ENCODE measurements around the gene PTPN4. TPM values are rescaled to one million over a fixed set of nuclear protein-coding genes. Genes with fewer than 3 reads are reported as not detected.

Gene PTPN4
- total RNA-seq, 1 donor from 2014 or later: 37.4 TPM

DNA sequence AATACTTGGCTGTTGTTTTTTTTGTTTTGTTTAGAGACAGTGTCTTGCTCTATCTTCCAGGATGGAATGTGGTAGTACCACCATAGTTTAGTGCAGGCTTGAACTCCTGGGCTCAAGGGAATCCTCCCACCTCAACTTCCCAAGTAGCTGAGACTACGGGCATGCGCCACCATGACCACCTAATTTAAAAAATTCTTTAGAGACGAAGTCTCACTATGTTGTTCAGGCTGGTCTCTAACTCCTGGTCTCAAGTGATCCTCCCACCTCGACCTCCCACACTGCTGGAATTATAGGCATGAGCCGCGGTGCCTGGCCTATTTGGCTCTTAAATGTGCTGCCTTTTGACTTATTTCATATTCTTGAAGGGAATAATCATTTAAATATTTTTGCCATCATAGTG, 60.1 kb downstream of the PTPN4 start:
- DNase-seq (ENCODE audit: extremely low spot score, unreplicated experiment): no peak
- Mint-ChIP-seq H3K36me3 (peaks cover 30% of the 10 kb centered on the region), H3K27me3 (no peaks in the 10 kb centered on the region), H3K4me1 (ENCODE audit: unreplicated experiment) (peaks cover 24% of the 10 kb centered on the region), H3K4me3 (no peak overlapping the region), H3K27ac (no peak overlapping the region), H3K9me3 (peaks cover 9% of the 10 kb centered on the region)
- TF ChIP-seq, protein P1, sequence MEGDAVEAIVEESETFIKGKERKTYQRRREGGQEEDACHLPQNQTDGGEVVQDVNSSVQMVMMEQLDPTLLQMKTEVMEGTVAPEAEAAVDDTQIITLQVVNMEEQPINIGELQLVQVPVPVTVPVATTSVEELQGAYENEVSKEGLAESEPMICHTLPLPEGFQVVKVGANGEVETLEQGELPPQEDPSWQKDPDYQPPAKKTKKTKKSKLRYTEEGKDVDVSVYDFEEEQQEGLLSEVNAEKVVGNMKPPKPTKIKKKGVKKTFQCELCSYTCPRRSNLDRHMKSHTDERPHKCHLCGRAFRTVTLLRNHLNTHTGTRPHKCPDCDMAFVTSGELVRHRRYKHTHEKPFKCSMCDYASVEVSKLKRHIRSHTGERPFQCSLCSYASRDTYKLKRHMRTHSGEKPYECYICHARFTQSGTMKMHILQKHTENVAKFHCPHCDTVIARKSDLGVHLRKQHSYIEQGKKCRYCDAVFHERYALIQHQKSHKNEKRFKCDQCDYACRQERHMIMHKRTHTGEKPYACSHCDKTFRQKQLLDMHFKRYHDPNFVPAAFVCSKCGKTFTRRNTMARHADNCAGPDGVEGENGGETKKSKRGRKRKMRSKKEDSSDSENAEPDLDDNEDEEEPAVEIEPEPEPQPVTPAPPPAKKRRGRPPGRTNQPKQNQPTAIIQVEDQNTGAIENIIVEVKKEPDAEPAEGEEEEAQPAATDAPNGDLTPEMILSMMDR (conservative IDR thresholded peaks at IDR 0.05): no peak

DNA sequence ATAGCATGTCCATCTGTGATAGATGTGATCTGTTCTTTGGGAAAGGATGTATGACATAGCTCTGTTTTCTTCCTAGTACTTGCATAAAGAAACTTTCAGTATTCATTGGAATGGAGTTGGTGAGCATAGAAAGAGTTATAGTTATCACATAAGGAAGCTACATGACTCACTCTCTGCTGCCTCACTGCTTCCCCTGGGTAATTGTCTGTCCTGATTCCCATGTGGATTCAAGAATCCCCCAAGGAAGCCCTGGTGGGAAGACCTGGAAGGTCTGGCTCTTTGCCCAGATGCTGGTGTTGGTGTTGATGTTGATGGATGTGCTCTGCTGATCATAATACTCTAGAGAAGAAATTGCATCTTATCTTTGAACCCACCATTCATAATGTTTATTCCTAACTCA, 60.6 kb downstream of the PTPN4 start:
- H3K4me3 Mint-ChIP-seq: no peak overlapping the region
- no peak for DNase-seq (ENCODE audit: extremely low spot score, unreplicated experiment)
- H3K36me3 Mint-ChIP-seq: peaks cover 30% of the 10 kb centered on the region
- H3K4me1 Mint-ChIP-seq (ENCODE audit: unreplicated experiment): peaks cover 24% of the 10 kb centered on the region
- H3K27me3 Mint-ChIP-seq: no peaks in the 10 kb centered on the region
- H3K27ac Mint-ChIP-seq: no peak overlapping the region
- peaks cover 9% of the 10 kb centered on the region for H3K9me3 Mint-ChIP-seq
- TF ChIP-seq, protein P1 (conservative IDR thresholded peaks at IDR 0.05): no peak

DNA sequence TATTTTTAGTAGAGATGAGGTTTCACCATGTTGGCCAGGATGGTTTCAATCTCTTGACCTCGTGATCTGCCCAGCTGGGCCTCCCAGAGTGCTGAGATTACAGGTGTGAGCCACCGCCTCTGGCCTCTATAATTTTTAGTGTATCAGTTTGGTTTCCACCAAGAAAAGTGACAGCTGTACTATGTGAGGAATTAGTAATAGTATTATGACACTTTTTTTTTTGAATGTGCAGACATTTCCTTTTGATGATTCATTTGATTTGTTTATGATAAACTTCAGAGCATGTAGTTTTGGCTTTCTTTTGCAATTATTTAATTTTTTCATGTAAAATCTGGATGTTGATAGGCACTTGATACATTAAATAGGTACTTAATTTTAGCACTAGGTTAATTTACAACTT, 61.5 kb downstream of the PTPN4 start:
- TF ChIP-seq, protein P1 (conservative IDR thresholded peaks at IDR 0.05): no peak
- no peak for DNase-seq (ENCODE audit: extremely low spot score, unreplicated experiment)
- peaks cover 33% of the 10 kb centered on the region for H3K36me3 Mint-ChIP-seq
- no peaks in the 10 kb centered on the region for H3K27me3 Mint-ChIP-seq
- H3K27ac Mint-ChIP-seq: no peak overlapping the region
- H3K4me1 Mint-ChIP-seq (ENCODE audit: unreplicated experiment): peaks cover 24% of the 10 kb centered on the region
- peaks cover 9% of the 10 kb centered on the region for H3K9me3 Mint-ChIP-seq
- no peak overlapping the region for H3K4me3 Mint-ChIP-seq

DNA sequence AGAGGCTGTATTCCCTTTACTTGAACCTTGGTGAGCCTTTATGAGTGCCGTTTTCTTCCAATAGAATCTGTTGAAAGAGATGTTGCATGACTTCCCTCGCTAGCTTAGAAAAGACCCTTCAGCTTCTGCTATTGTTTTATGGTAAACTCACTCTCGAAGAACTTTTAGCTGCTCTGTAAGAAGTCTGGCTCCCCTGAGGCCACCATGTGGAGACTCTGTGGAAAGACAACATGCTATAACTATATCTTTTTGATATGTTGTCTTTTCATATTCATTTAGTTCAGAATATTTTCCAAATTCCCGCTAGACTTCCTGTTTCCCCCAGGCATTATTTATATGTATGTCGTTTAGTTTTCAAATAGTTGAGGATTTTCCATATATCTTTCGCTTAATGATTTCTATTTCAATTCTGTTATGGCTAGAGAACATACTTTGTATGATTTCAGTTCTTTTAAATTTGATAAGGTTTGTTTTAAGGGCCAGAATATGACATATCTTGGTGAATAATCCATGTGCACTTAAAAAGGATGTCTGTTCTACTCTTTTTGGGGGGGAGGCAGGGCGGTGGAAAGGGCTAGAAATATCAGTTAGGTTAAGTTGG, 64.1 kb downstream of the PTPN4 start:
- TF ChIP-seq, protein P1 (conservative IDR thresholded peaks at IDR 0.05): peak; percentile 78
- no peak overlapping the region for H3K4me3 Mint-ChIP-seq
- H3K27ac Mint-ChIP-seq: no peak overlapping the region
- H3K27me3 Mint-ChIP-seq: no peaks in the 10 kb centered on the region
- no peaks in the 10 kb centered on the region for H3K9me3 Mint-ChIP-seq
- DNase-seq (ENCODE audit: extremely low spot score, unreplicated experiment): no peak
- H3K36me3 Mint-ChIP-seq: peaks cover 19% of the 10 kb centered on the region
- H3K4me1 Mint-ChIP-seq (ENCODE audit: unreplicated experiment): peaks cover 24% of the 10 kb centered on the region

DNA sequence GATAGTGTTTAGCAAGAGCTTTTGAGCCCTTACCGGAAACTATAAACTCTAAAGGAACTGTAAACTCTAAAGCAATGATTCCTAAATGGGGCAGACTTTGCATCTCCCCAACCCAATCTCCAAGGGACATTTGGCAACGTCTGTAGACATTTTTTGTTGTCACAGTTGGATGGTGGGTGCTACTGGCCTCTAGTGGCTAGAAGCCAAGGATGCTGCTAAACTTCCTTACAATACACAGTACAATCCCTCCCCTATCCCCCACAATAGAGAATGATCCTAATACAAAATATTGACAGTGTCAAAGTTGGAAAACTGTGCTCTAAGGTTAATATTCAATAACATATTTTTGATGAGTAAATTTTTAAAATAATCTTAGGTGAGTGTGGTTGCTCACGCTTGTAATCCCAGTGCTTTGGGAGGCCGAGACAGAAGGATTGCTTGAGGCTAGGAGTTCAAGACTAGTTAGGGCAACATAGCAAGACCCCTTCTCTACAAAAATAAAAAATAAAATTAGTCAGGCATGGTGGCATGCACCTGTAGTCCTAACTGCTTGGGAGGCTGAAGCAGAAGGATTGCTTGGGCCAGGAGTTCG, 66.7 kb downstream of the PTPN4 start:
- Mint-ChIP-seq H3K27ac (no peak overlapping the region), H3K27me3 (no peaks in the 10 kb centered on the region), H3K4me1 (ENCODE audit: unreplicated experiment) (peaks cover 16% of the 10 kb centered on the region), H3K36me3 (peaks cover 32% of the 10 kb centered on the region), H3K9me3 (no peaks in the 10 kb centered on the region), H3K4me3 (no peak overlapping the region)
- no peak for DNase-seq (ENCODE audit: extremely low spot score, unreplicated experiment)
- TF ChIP-seq, protein P1 (conservative IDR thresholded peaks at IDR 0.05): peak; percentile 76
